Activated T-cell treated with anti-CD3 and anti-CD28 coated beads, Interleukin-2, amount 50 U/mL, for 4 hours (primary cell): ENCODE measurements around the gene WDR53. TPM values are rescaled to one million over a fixed set of nuclear protein-coding genes. Genes with fewer than 3 reads are reported as not detected.
"Not testable (repeated sequence)": the region's sequence is repeated elsewhere in the genome, so short reads cannot be mapped to it uniquely, and the experiment has no call there.

ENCODE experiments used
- ATAC-seq, 2 donors: fragments of 200-7000 bp; cut with Tn5 transposase; one replicate each; pipeline ENCODE4 v1.10.0; 2021
- DNase-seq: peaks from one replicate; pipeline ENCODE4 v3.0.0-alpha.2; 2020
- H3K27me3 Mint-ChIP-seq: one replicate; pipeline ENCODE4 v1.8.0; 2021; ENCODE audit warnings: low read depth, mixed read lengths
- H3K36me3 Mint-ChIP-seq: one replicate; pipeline ENCODE4 v1.8.0; 2022; ENCODE audit warnings: mixed read lengths; ENCODE audit not compliant: insufficient read depth
- H3K4me1 Mint-ChIP-seq: one replicate; pipeline ENCODE4 v1.8.0; 2021; ENCODE audit warnings: low read depth, mixed read lengths
- H3K4me3 Mint-ChIP-seq: one replicate; pipeline ENCODE4 v1.8.0; 2021; ENCODE audit warnings: mild to moderate bottlenecking, moderate library complexity, mixed read lengths
- H3K9me3 Mint-ChIP-seq: one replicate; pipeline ENCODE4 v1.8.0; 2021; ENCODE audit warnings: mixed read lengths
- total RNA-seq, 3 donors: library from RNA; stranded (reverse); gene quantifications; one replicate each; pipeline ENCODE4 v1.2.1, GENCODE V29; 2021

Gene WDR53
- total RNA-seq, 3 donors from 2014 or later: 21.5 to 27.1 (median 22.9) TPM

GRCh38 chr3:196590279-196590678, 21.9 kb upstream of the WDR53 start:
- no peaks in the 10 kb centered on the region for H3K4me1 Mint-ChIP-seq
- peaks cover 3% of the 10 kb centered on the region for H3K36me3 Mint-ChIP-seq
- no peak overlapping the region for H3K4me3 Mint-ChIP-seq
- H3K27me3 Mint-ChIP-seq: peaks cover 6% of the 10 kb centered on the region
- ATAC-seq (no peak), DNase-seq (no peak)
- H3K9me3 Mint-ChIP-seq: no peaks in the 10 kb centered on the region

- Mint-ChIP-seq H3K9me3 (no peaks in the 10 kb centered on the region), H3K36me3 (peaks cover 19% of the 10 kb centered on the region), H3K4me3 (no peak overlapping the region), H3K27me3 (no peaks in the 10 kb centered on the region), H3K4me1 (no peaks in the 10 kb centered on the region)
- no peak for DNase-seq
- ATAC-seq: no peak
Measured at GRCh38 chr3:196585044-196585757, 16.8 kb upstream of the WDR53 start.

DNA sequence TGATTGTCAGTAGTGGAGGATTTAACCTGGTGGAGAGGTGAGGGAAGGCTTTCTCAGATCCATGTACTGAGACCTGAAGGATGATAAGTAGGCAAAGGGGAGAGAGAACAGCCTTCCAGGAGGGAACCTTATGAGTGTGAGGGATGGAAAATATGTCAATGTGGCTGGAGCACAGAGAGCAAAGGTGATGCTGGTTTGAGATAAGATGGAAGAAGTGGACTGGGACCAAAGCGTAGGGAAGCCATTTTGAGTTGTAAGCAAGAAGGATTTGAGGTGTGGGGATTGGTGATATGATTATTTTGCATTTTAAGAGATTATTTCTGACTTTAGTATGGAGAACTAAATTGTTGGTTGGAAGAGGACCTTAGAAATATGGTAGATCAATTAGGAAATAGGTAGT, 4.0 kb upstream of the WDR53 start:
- no peak for ATAC-seq
- no peaks in the 10 kb centered on the region for H3K9me3 Mint-ChIP-seq
- no peak overlapping the region for H3K4me3 Mint-ChIP-seq
- no peaks in the 10 kb centered on the region for H3K36me3 Mint-ChIP-seq
- H3K27me3 Mint-ChIP-seq: no peaks in the 10 kb centered on the region
- no peak for DNase-seq
- H3K4me1 Mint-ChIP-seq: peaks cover 29% of the 10 kb centered on the region

DNA sequence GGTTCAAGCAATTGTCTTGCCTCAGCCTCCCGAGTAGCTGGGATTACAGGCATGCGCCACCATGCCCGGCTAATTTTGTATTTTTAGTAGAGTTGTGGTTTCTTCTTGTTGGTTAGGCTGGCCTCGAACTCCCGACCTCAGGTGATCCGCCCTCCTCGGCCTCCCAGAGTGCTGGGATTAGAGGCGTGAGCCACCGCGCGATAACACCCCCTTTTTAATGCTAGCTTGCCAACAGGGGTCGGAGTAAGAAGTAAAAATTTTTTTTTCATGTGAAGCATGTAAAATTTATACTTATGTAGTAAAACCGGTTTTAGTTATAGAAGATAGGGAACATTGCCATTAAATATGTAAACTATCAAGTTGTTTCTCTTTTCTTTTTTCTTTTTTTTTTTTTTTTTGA, 2.0 kb upstream of the WDR53 start:
- not testable (repeated sequence) for DNase-seq, H3K36me3 Mint-ChIP-seq, ATAC-seq, H3K27me3 Mint-ChIP-seq, H3K9me3 Mint-ChIP-seq
- H3K4me3 Mint-ChIP-seq: peak overlapping the region; percentile 92
- H3K4me1 Mint-ChIP-seq: peaks cover 33% of the 10 kb centered on the region

- Mint-ChIP-seq H3K4me3 (peak overlapping the region; percentile 92), H3K4me1 (peaks cover 35% of the 10 kb centered on the region), H3K27me3 (no peaks in the 10 kb centered on the region), H3K36me3 (no peaks in the 10 kb centered on the region), H3K9me3 (no peaks in the 10 kb centered on the region)
- ATAC-seq (peak; percentile 47 to 54), DNase-seq (peak; percentile 29)
Measured at GRCh38 chr3:196569003-196569516, 706 bp upstream of the WDR53 start.

DNA sequence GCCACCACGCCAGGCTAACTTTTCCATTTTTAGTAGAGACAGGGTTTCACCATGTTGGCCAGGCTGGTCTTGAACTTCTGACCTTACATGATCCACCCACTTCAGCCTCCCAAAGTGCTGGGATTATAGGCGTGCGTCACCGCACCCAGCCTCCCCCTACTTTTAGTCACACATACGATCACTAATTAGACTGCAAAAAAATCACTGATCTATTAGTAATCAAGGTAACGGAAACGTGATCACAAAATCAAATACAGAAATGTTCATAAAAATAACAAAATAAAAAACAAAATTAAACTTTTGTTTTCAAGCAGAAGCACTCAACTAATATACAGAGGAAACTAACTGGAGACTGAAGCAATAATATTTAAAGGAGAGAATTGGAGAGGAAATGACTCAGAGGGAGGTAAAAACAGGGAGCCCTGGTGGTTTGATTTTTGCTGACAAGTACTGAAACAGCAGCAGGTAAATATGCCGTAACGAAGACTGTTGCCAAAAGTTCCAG, 4.6 kb downstream of the WDR53 start:
- no peaks in the 10 kb centered on the region for H3K9me3 Mint-ChIP-seq
- ATAC-seq (no peak), DNase-seq (peak; percentile 10)
- H3K27me3 Mint-ChIP-seq: no peaks in the 10 kb centered on the region
- peak overlapping the region; percentile 68 for H3K4me3 Mint-ChIP-seq
- peaks cover 14% of the 10 kb centered on the region for H3K36me3 Mint-ChIP-seq
- H3K4me1 Mint-ChIP-seq: peaks cover 52% of the 10 kb centered on the region

- Mint-ChIP-seq H3K4me1 (peaks cover 35% of the 10 kb centered on the region), H3K27me3 (no peaks in the 10 kb centered on the region), H3K36me3 (peaks cover 16% of the 10 kb centered on the region), H3K9me3 (no peaks in the 10 kb centered on the region), H3K4me3 (no peak overlapping the region)
- ATAC-seq (no peak), DNase-seq (no peak)
Measured at GRCh38 chr3:196559826-196560225, 8.5 kb downstream of the WDR53 start.

- ATAC-seq: no peak
- H3K4me3 Mint-ChIP-seq: no peak overlapping the region
- no peaks in the 10 kb centered on the region for H3K27me3 Mint-ChIP-seq
- peaks cover 16% of the 10 kb centered on the region for H3K36me3 Mint-ChIP-seq
- H3K4me1 Mint-ChIP-seq: peaks cover 23% of the 10 kb centered on the region
- H3K9me3 Mint-ChIP-seq: no peaks in the 10 kb centered on the region
- DNase-seq: no peak
Measured at GRCh38 chr3:196558476-196558875, 9.9 kb downstream of the WDR53 start.

DNA sequence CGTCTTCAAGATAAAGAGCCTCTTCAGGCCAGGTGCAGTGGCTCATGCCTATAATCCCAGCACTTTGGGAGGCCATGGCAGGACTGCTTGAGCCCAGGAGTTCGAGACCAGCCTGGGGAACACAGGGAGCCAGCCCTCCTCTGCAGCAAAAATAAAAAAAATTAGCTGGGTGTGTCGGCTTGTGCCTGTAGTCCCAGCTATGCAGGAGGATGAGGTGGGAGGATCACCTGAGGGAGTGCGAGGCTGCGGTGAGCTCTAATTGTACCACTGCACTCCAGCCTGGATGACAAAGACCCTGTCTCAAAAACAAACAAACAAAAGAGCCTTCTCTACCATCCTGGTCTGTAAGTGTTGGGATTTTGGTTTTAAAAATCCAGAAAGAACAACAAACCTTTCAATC, 11.1 kb downstream of the WDR53 start:
- H3K9me3 Mint-ChIP-seq: no peaks in the 10 kb centered on the region
- H3K27me3 Mint-ChIP-seq: no peaks in the 10 kb centered on the region
- H3K4me1 Mint-ChIP-seq: peaks cover 17% of the 10 kb centered on the region
- DNase-seq (no peak), ATAC-seq (no peak)
- no peak overlapping the region for H3K4me3 Mint-ChIP-seq
- peaks cover 13% of the 10 kb centered on the region for H3K36me3 Mint-ChIP-seq

DNA sequence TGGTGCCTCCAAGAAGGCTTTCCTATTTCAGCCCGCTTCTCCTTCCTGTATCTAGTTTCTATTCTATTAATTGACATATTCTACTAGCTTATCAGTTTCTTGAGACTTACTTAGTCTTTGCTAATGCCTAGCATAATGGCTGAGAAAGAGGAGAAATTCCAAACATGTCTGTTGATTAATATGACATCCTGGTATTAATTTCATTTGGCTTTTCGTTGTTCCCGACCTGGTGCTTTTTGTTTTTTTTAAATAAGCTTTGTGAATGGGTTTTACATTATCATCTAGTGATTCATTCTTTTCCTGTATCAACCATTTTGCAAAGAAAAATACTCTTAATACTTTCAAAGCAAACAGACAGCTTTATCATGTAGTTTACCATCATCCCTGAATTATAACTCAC, 13.1 kb downstream of the WDR53 start:
- peaks cover 2% of the 10 kb centered on the region for H3K9me3 Mint-ChIP-seq
- H3K27me3 Mint-ChIP-seq: no peaks in the 10 kb centered on the region
- ATAC-seq (no peak), DNase-seq (no peak)
- H3K4me1 Mint-ChIP-seq: peaks cover 11% of the 10 kb centered on the region
- peaks cover 7% of the 10 kb centered on the region for H3K36me3 Mint-ChIP-seq
- no peak overlapping the region for H3K4me3 Mint-ChIP-seq

DNA sequence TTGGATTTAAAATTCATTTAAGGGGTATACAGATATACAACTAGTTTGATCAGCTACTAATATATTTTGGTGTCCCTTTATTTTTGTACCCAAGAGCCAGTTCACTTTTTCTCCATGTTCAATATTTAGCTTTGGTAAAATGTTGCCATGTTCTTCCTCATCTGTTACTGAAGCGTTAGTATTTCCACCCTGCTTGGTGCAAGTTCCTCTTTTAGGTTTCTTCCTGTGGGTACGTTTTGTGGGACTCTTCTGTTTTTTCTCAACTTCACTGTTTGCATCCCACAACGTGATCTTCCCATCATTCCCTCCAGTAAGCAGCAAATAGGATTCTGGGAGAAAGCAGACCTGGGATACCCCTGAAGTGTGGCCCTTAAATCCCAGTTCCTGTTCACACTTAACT, 14.1 kb downstream of the WDR53 start:
- Mint-ChIP-seq H3K27me3 (no peaks in the 10 kb centered on the region), H3K4me3 (no peak overlapping the region), H3K9me3 (peaks cover 9% of the 10 kb centered on the region), H3K4me1 (peaks cover 3% of the 10 kb centered on the region), H3K36me3 (peaks cover 6% of the 10 kb centered on the region)
- DNase-seq: no peak
- ATAC-seq: no peak

GRCh38 chr3:196553551-196553950, 14.8 kb downstream of the WDR53 start:
- Mint-ChIP-seq H3K36me3 (peaks cover 3% of the 10 kb centered on the region), H3K27me3 (no peaks in the 10 kb centered on the region), H3K4me3 (no peak overlapping the region), H3K4me1 (no peaks in the 10 kb centered on the region), H3K9me3 (peaks cover 10% of the 10 kb centered on the region)
- no peak for DNase-seq
- no peak for ATAC-seq

DNA sequence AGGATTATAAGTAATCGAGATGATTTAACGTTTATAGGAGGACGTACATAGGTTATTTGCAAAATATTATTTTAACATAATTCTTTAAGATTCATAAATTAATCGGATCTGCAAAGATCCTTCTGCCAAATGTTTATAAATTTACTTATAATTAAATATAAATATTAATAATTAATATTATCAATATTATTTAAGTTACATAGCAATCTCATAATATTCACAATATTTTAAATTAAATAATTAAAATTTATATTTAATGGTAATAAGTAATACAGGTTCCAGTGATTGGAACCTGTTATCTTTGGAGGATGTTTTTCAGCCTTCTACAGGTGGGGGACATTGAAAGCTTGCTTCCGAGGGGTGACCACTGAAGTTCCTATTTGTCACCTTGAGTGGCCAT, 16.1 kb downstream of the WDR53 start:
- ATAC-seq (no peak), DNase-seq (no peak)
- peaks cover 3% of the 10 kb centered on the region for H3K36me3 Mint-ChIP-seq
- H3K9me3 Mint-ChIP-seq: peaks cover 15% of the 10 kb centered on the region
- peaks cover under 1% of the 10 kb centered on the region for H3K27me3 Mint-ChIP-seq
- H3K4me3 Mint-ChIP-seq: no peak overlapping the region
- no peaks in the 10 kb centered on the region for H3K4me1 Mint-ChIP-seq

DNA sequence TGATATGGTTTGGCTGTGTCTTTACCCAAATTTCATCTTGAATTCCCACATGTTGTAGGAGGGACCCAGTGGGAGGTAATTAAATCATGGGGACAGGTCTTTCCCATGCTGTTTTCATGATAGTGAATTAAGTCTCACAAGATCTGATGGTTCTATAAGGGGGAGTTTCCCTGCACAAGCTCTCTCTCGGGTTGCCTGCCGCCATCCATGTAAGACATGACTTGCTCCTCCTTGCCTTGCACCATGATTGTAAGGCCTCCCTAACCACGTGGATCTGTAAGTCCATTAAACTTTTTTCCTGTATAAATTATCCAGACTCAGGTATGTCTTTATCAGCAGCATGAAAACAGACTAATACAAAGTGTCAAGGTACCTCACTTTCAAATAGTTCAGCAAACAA, 18.2 kb downstream of the WDR53 start:
- not testable (repeated sequence) for ATAC-seq, H3K36me3 Mint-ChIP-seq, DNase-seq, H3K4me3 Mint-ChIP-seq, H3K4me1 Mint-ChIP-seq, H3K27me3 Mint-ChIP-seq
- peaks cover 15% of the 10 kb centered on the region for H3K9me3 Mint-ChIP-seq

DNA sequence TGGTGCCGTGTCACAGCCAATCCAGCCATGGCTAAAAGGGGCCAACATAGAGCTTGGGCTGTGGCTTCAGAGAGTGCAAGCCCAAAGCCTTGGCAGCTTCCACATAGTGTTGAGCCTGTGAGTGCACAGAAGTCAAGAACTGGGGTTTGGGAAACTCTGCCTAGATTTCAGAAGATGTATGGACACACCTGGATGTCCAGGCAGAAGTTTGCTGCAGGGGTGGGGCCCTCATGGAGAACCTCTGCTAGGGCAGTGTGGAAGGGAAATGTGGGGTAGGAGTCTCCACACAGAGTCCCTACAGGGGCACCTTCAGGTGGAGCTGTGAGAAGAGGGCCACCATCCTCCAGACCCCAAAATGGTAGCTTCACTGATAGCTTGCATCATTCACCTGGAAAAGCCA, 19.0 kb downstream of the WDR53 start:
- not testable (repeated sequence) for ATAC-seq

More for the DNA sequence above, 19.0 kb downstream of the WDR53 start:
- not testable (repeated sequence) for H3K36me3 Mint-ChIP-seq, H3K4me3 Mint-ChIP-seq, DNase-seq, H3K4me1 Mint-ChIP-seq, H3K27me3 Mint-ChIP-seq
- peaks cover 15% of the 10 kb centered on the region for H3K9me3 Mint-ChIP-seq
